NCI-H524 (cell line): ENCODE data around the gene OPALIN.

Source experiments
- DNase-seq, 2 experiments: peaks; one replicate each; lab custom pipeline; 2025; lab: John Stamatoyannopoulos, UW

Gene OPALIN

DNA sequence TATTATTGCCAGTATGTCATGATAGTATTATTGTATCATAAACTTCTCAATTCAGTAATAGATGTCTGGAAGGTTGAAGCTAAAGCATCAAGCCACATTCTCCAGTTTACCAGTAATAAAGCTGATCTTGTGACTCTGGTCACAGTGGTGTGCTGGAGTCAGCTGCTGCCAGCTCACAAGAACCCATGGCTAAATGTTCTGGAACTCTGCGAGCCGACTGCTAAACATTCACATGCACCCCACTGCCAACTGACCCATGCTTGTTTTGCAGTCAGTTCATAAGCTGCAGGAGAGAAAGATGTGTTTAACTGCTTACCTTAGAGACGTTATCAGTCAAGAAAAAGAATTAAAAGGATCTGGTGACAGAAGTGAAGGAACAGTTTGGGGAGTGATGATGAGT, 60.4 kb downstream of the OPALIN start:
- no peak for DNase-seq

DNA sequence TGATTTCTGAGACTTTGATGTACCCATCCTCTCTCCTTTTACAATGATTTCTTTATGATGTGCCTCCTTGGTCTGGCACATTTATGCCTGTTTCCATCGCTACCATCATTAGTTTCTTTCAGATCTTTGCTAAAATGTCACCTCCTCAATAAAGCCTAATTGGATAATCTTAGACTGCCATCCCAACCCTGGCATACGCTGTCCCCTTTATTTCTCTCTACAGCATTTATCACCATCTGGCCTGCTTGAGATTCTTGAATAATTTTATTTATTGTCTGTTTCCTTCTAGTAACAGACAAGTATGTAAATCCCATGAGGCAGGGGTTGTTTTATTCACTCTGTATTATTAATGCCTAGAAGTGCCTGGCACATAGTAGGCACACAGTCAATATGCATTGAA, 61.3 kb downstream of the OPALIN start:
- DNase-seq: no peak

DNA sequence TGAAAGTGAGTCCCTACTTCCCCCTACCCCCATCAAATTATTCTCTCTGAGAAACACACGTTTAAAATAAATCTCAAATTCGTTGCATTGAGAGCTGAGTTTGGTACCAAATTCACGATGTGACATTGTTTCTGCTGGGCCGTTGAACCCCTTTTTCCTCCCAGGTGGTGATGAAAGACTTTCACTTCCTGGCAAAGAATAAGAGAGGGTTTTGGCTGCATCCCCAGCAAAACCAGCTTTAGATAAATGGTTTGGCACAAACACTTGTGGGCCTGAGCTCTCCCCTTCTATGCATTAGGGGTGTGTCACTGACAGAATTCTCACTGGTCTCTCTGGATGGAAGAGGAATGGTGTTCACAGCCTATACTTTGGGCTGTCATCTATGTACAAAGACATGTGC, 63.3 kb downstream of the OPALIN start:
- no peak for DNase-seq
